ENCODE data around the gene STN1. TPM values are rescaled to one million over a fixed set of nuclear protein-coding genes. Genes with fewer than 3 reads are reported as not detected.

Gene STN1
- total RNA-seq, 1 experiment from 2014 or later: 33.2 TPM

- no peaks in the 10 kb centered on the region for H3K9me3 ChIP-seq
- H3K36me3 ChIP-seq: peaks cover 10% of the 10 kb centered on the region
- no peaks in the 10 kb centered on the region for H3K27me3 ChIP-seq
- DNase-seq: no peak
- no peak overlapping the region for H3K4me3 ChIP-seq
These were observed 5.2 kb downstream of the STN1 start for GRCh38 chr10:103912759-103913158.

DNA sequence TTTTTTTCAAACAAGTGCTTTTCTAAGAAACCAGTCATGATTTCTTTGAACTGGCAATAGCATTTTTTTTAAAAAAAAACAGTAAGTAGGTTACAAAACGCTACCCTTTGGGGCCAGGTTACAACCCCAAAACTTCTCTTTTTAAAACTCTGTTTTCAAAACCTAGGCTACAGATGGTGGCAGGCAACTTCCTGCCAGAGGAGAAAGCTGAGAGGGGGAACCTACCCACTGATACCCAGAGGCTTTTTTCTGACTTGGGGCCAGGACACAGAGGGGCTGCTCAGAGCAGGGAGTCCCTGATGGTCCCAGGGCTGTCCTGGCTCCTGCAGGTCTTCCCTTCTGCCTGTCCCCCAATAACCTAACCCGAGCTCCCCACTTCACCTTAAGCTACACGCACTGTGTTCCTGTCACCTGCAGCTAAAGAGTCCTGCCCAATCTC is 6.9 kb downstream of the STN1 start:
- no peak overlapping the region for H3K4me3 ChIP-seq

DNA sequence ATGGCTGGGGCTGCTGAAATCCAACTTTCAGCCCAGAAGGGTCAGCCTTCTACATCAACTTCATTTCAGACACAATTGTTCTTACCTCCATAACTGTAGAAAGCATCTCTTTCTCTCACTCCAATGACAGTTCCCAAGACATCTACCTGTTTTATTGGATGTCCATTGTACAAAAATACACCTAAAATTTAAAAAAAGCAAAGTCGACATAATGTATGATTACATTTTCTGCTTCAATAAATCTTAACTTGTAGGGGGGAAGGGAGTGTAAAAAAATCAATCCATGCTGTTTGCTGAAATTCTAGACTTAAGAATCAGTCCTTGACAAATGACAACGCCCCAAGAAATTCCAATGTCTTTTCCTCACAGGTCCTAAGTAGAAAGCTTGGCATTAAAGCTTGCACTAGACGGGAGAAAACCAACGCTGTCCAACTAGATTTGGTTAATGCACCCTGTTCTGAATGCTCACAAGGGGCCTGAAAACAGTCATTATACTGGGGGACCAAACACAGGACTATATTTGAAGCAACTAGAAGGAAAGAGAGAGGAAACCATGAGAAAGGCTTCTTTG is 7.5 kb downstream of the STN1 start:
- no peak for DNase-seq
- Histone ChIP-seq H3K36me3 (peaks cover 7% of the 10 kb centered on the region), H3K27me3 (no peaks in the 10 kb centered on the region), H3K4me3 (no peak overlapping the region), H3K9me3 (no peaks in the 10 kb centered on the region)

More for the DNA sequence above, 6.9 kb downstream of the STN1 start:
- no peak for DNase-seq
- Histone ChIP-seq H3K27me3 (no peaks in the 10 kb centered on the region), H3K36me3 (peaks cover 9% of the 10 kb centered on the region), H3K9me3 (no peaks in the 10 kb centered on the region)

- no peak overlapping the region for H3K4me3 ChIP-seq
- H3K36me3 ChIP-seq: peaks cover 7% of the 10 kb centered on the region
- no peak for DNase-seq
- no peaks in the 10 kb centered on the region for H3K9me3 ChIP-seq
- no peaks in the 10 kb centered on the region for H3K27me3 ChIP-seq
These were observed 12.5 kb downstream of the STN1 start for GRCh38 chr10:103905441-103905840.

- no peak for DNase-seq
- H3K4me3 ChIP-seq: no peak overlapping the region
- H3K36me3 ChIP-seq: no peaks in the 10 kb centered on the region; the same call in 1 of the 2 replicates
- no peaks in the 10 kb centered on the region for H3K27me3 ChIP-seq
- H3K9me3 ChIP-seq: no peaks in the 10 kb centered on the region
These were observed 16.7 kb downstream of the STN1 start for GRCh38 chr10:103901299-103901698.

DNA sequence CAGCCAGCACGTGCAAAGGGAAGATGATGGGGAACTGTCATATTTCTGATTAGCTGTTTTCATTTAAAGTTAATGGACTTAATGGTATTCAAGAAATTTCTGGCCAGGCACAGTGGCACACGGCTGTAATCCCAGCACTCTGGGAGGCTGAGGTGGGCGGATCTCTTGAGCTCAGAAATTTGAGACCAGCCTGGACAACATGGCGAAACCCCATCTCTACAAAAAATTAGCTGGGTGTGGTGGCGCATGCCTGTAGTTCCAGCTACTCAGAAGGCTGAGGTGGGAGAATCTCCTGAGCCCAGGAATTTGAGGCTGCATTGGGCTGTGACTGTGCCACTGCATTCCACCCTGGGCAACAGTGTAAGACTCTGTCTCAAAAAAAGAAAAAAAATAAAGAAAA is 18.7 kb downstream of the STN1 start:
- no peak for DNase-seq
- H3K36me3 ChIP-seq: no peaks in the 10 kb centered on the region
- no peaks in the 10 kb centered on the region for H3K9me3 ChIP-seq
- no peak overlapping the region for H3K4me3 ChIP-seq
- no peaks in the 10 kb centered on the region for H3K27me3 ChIP-seq

DNA sequence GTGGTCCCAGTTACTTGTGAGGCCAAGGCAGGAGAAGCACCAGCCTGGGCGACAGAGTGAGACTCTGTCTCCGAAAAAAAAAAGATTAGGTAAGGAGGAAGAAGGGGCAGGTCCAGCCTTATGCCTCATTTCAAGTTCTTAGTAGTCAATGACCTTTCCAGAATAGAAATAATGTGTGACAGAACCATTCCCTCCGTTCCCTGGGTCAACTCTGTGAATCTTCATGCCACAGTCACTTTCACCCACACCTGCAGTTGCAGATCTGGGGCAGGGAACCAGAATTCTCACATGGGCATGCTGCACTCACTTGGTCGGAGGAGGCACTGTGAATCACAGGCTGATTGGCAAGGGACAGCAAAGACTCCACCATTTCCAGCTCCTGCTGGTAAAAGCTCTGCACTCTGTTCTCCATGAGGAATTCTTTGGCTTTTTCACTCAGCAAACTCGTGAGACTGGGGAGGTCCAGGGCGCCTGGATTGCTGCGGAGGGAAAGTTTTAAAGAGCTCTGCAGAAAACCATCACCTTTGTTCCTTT is 20.7 kb downstream of the STN1 start:
- H3K27me3 ChIP-seq: no peaks in the 10 kb centered on the region
- DNase-seq: peak; percentile 52
- no peaks in the 10 kb centered on the region for H3K9me3 ChIP-seq
- no peak overlapping the region for H3K4me3 ChIP-seq
- H3K36me3 ChIP-seq: no peaks in the 10 kb centered on the region

GRCh38 chr10:103896225-103896624 is 21.8 kb downstream of the STN1 start:
- Histone ChIP-seq H3K27me3 (no peaks in the 10 kb centered on the region), H3K36me3 (peaks cover 2% of the 10 kb centered on the region), H3K4me3 (no peak overlapping the region), H3K9me3 (no peaks in the 10 kb centered on the region)
- DNase-seq: peak; percentile 70

DNA sequence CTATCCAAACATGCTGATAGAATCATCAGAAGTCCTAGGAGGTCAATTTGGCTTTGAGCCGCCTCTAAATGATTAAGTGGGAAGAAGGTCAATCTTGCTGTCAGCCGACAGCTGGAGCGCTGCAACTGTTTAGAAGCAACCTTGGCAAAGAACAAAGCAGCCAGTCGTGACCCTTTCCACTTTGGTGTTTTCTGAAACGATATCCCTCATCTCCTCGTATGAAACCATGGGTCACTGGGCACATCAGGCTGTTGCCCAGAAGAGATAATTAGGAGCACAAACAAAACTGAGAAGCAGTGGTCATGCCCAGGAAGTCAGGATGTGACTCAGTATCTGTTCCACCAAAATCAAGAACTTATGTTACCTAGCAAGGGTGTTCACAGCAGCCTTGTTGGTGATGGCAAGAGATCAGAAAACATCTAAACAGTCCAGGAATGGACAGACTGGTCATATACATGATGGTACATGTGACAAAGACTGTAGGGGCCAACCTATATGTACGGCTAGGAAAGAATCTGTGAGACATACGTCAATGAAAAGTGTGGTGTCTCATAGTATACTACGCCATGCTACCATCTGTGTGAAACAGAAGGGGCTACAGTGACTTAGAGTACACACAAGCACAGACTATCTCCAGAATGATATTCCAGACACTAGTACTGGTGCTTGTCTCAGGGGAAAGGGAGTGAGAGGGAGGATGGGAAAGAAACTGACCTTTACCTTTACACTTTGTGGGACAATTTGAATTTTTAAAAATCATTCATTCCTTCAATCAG is 22.4 kb downstream of the STN1 start:
- peak; percentile 89 for DNase-seq
- Histone ChIP-seq H3K36me3 (peaks cover 2% of the 10 kb centered on the region), H3K4me3 (no peak overlapping the region), H3K9me3 (no peaks in the 10 kb centered on the region), H3K27me3 (no peaks in the 10 kb centered on the region)

GRCh38 chr10:103894441-103894864 is 23.5 kb downstream of the STN1 start:
- peak; percentile 42 for DNase-seq
- no peak overlapping the region for H3K4me3 ChIP-seq
- peaks cover 2% of the 10 kb centered on the region for H3K36me3 ChIP-seq
- H3K9me3 ChIP-seq: no peaks in the 10 kb centered on the region
- no peaks in the 10 kb centered on the region for H3K27me3 ChIP-seq

- Histone ChIP-seq H3K27me3 (no peaks in the 10 kb centered on the region), H3K4me3 (no peak overlapping the region), H3K36me3 (peaks cover 2% of the 10 kb centered on the region), H3K9me3 (no peaks in the 10 kb centered on the region)
- no peak for DNase-seq
These were observed 24.2 kb downstream of the STN1 start for GRCh38 chr10:103893817-103894216.

DNA sequence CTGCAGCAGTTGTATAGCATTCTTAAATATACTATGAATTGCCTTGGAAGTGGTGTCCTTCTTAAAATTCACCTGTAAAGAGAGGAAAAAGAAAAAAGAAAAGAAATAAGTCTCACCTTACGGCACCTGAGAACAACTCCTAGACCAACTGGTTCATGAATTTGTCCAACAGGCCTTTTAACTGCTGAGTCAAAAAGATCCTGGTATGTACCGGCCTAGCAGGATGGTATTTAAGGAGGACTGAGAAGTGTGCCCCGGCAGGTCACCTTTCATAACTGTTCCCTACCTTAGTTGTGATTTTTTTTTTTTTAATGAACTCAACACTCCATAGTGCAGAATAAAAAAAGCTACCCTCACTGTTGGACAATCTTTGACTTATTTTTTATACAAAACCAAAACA is 25.8 kb downstream of the STN1 start:
- Histone ChIP-seq H3K9me3 (no peaks in the 10 kb centered on the region), H3K36me3 (peaks cover 2% of the 10 kb centered on the region), H3K27me3 (no peaks in the 10 kb centered on the region), H3K4me3 (no peak overlapping the region)
- DNase-seq: no peak

DNA sequence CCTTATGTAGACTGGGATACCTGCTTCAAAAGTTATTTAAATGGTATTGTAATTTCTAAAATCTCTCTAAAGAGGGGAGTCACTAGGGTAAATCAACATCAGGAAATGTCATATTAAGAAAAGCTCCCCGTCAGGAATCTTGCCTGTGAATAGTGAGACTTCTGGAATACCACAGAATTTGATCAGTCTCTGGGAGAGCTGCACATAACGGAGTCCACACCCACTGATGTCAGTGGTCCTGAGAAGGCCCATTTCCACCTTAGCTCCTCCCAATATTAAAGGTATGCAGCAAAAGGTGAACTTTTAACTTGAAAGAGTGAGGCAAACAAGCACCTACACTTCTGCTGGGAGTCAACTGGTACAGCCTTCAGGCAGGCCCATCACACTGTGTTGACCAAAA is 27.3 kb downstream of the STN1 start:
- no peaks in the 10 kb centered on the region for H3K27me3 ChIP-seq
- peaks cover 2% of the 10 kb centered on the region for H3K36me3 ChIP-seq
- no peak overlapping the region for H3K4me3 ChIP-seq
- no peak for DNase-seq
- no peaks in the 10 kb centered on the region for H3K9me3 ChIP-seq

GRCh38 chr10:103890194-103890658 is 27.8 kb downstream of the STN1 start:
- no peak for DNase-seq
- Histone ChIP-seq H3K36me3 (peaks cover 2% of the 10 kb centered on the region), H3K4me3 (no peak overlapping the region), H3K27me3 (no peaks in the 10 kb centered on the region), H3K9me3 (no peaks in the 10 kb centered on the region)

- Histone ChIP-seq H3K9me3 (no peaks in the 10 kb centered on the region), H3K4me3 (no peak overlapping the region), H3K27me3 (no peaks in the 10 kb centered on the region), H3K36me3 (peaks cover 2% of the 10 kb centered on the region)
- no peak for DNase-seq
These were observed 28.8 kb downstream of the STN1 start for GRCh38 chr10:103889121-103889720.

DNA sequence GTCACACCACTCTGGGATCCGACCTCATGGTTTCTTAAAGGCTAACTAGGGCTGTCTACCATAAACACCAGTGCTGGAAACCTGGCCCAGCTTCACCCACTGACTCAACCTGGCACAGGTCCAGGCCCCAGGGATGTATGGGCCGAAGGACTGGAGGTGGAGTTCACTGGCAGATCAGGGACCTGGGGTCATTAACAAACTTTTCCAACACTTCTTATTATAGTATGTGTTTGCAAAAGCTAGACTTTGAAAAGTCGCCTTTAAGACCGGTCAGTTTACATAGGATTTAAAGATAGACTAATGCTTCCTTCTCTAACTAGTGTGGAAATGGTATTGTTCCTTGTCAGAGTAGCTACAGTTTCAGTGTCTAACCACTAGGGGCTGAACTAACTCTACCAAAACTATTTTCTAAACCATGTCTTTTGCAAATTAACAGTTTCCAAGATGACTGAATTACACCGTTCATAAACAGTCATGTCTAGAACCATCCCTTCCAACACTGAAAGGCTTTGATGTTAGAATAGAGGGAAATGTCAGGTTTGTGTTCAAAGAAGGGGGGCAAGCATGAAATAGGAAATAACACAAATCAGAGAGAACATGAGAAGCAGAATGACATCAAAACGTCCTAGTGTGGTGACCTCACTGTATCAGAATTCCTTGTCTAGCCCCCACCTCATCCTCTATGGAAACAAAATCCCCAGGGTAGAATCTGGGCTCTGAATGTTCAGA is 29.7 kb downstream of the STN1 start:
- Histone ChIP-seq H3K27me3 (no peaks in the 10 kb centered on the region), H3K36me3 (peaks cover 2% of the 10 kb centered on the region), H3K9me3 (no peaks in the 10 kb centered on the region), H3K4me3 (peak overlapping the region; percentile 7; the same call in 1 of the 2 replicates)
- peak; percentile 93 for DNase-seq

- no peak for DNase-seq
- H3K9me3 ChIP-seq: no peaks in the 10 kb centered on the region
- H3K36me3 ChIP-seq: no peaks in the 10 kb centered on the region; the same call in none of the 2 replicates
These were observed 32.4 kb downstream of the STN1 start for GRCh38 chr10:103885617-103886016.

More at GRCh38 chr10:103885617-103886016, 32.4 kb downstream of the STN1 start:
- Histone ChIP-seq H3K27me3 (no peaks in the 10 kb centered on the region), H3K4me3 (no peak overlapping the region)

Data from MG63 (cell line).